Sigmoid colon (tissue), 4 donors: ENCODE data around the gene ZCCHC18.

ENCODE experiments used
- POLR2A ChIP-seq, 2 donors: fragments of 450-650 bp; IDR thresholded peaks; one replicate each; pipeline ENCODE4 v1.6.1; 2016; ENCODE audit warnings: antibody characterized with exemption in 2 of 2, mild to moderate bottlenecking in 2 of 2, moderate library complexity in 2 of 2
- POLR2AphosphoS5 ChIP-seq, 4 donors: sonication (generic); formaldehyde crosslinking; IDR thresholded peaks; one replicate each; pipeline ENCODE4 v1.6.1; 2017; ENCODE audit warnings: antibody characterized with exemption in 4 of 4

DNA sequence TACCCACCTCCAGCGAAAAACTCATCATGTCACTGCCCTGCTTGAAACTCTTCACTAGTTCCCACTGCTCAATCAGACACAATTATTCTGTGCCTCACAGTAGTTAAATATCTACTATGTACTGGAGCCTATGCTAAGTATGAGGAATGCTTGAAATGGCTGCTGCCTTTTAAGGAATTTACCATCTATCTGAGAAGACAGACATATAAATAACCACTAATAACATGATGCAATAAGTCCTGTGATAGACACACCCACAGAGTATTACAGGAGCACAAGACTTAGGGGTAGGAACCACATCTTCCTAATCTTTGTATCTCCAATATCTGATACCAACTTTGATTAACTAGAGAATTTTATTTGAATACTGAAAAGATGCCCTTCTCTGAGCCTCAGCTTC lies 23.4 kb downstream of the ZCCHC18 start:
- TF ChIP-seq POLR2AphosphoS5 (IDR thresholded peaks at IDR 0.05) (no peak), POLR2A (IDR thresholded peaks at IDR 0.05) (no peak)
